ENCODE measurements around the gene CDH23. TPM values are rescaled to one million over a fixed set of nuclear protein-coding genes. Genes with fewer than 3 reads are reported as not detected.

The CDH23 gene
- total RNA-seq, 2 experiments from 2014 or later: 1.6 TPM

DNA sequence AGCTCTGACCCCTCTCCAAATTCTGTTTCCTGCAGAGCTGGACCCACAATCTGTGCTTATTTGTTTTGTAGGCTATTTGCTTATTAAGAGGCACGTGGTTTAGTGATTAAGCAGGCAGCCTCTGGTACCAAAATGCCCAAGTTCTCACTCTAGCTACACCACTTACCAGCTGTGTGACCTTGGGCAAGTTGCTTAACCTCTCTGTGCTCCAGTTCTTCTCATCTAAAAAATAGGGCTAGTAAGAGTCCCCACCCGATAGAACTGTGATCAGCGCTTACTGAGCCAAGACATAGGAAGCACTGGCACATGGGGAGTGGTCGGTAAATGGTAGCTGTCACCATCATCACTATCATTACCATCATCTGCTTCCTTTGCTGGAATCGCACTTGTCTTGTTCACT is 302.0 kb downstream of the CDH23 start:
- Mint-ChIP-seq H3K4me3 (no peak overlapping the region), H3K36me3 (ENCODE audit: low read depth) (no peaks in the 10 kb centered on the region), H3K9me3 (no peaks in the 10 kb centered on the region), H3K27ac (no peak overlapping the region), H3K27me3 (ENCODE audit: low read depth) (no peaks in the 10 kb centered on the region), H3K4me1 (ENCODE audit: low read depth) (peaks cover 33% of the 10 kb centered on the region)
- CTCF ChIA-PET: interaction anchor here (0.8 to 9.6 kb wide), 14 partner anchors 8 to 385 kb away, joined by 3 to 138 read pairs (median 3); partner anchors contain the start of gene VSIR
- DNase-seq: no peak
- intact Hi-C loops (cut with micrococcal nuclease): no loop called here

DNA sequence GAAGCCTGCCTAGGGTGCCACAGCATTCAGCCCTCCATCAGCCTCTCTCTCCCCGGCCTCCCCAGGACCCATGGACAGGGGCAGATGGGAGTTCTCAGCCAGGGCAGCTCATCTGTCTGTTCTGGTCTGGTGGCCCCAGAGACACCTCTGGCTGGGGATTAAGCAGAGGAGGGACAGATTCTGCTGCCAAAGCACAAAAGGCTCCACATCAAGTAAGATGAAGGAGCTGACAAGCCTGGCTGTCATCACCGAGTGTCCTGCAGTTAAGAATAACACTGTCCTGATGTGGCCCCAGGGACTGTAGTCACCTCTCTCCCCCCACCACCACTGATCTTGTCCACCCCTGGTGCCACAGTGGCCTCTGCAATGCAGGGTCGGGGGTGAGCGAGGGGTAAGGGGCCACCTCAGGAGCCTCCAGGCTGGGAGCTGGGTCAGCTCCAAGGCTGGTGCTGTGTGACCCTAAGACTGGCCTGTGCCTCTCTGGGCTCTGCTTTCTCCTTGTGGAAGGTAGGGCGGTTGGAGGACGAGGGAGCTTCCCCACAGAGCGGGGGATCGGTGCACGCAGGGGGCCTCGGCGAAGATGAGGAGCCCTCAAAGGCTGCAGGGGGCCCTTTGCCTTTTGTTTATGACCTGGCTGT is 304.1 kb downstream of the CDH23 start:
- no peak overlapping the region for H3K27ac Mint-ChIP-seq
- H3K4me1 Mint-ChIP-seq (ENCODE audit: low read depth): peaks cover 14% of the 10 kb centered on the region
- intact Hi-C loops (cut with micrococcal nuclease): no loop called here
- H3K9me3 Mint-ChIP-seq: no peaks in the 10 kb centered on the region
- H3K4me3 Mint-ChIP-seq: no peak overlapping the region
- no peaks in the 10 kb centered on the region for H3K36me3 Mint-ChIP-seq (ENCODE audit: low read depth)
- CTCF ChIA-PET: interaction anchor here (1.5 kb wide), 1 partner anchor 9 kb away, joined by 3 read pairs; no protein-coding TSS in a partner anchor
- no peak for DNase-seq
- H3K27me3 Mint-ChIP-seq (ENCODE audit: low read depth): no peaks in the 10 kb centered on the region

- DNase-seq: no peak
- CTCF ChIA-PET: interaction anchor here (1.5 kb wide), 1 partner anchor 10 kb away, joined by 3 read pairs; no protein-coding TSS in a partner anchor
- no peak overlapping the region for H3K4me3 Mint-ChIP-seq
- no peaks in the 10 kb centered on the region for H3K9me3 Mint-ChIP-seq
- H3K27ac Mint-ChIP-seq: no peak overlapping the region
- no peaks in the 10 kb centered on the region for H3K36me3 Mint-ChIP-seq (ENCODE audit: low read depth)
- intact Hi-C loops (cut with micrococcal nuclease): no loop called here
- H3K4me1 Mint-ChIP-seq (ENCODE audit: low read depth): peaks cover 13% of the 10 kb centered on the region
- H3K27me3 Mint-ChIP-seq (ENCODE audit: low read depth): no peaks in the 10 kb centered on the region
These were observed 304.9 kb downstream of the CDH23 start for GRCh38 chr10:71701496-71702132.

- Mint-ChIP-seq H3K36me3 (ENCODE audit: low read depth) (no peaks in the 10 kb centered on the region), H3K27me3 (ENCODE audit: low read depth) (no peaks in the 10 kb centered on the region), H3K4me1 (ENCODE audit: low read depth) (peaks cover 13% of the 10 kb centered on the region), H3K27ac (no peak overlapping the region), H3K9me3 (no peaks in the 10 kb centered on the region), H3K4me3 (no peak overlapping the region)
- intact Hi-C loops (cut with micrococcal nuclease): no loop called here
- CTCF ChIA-PET: interaction anchor here (0.8 to 6.5 kb wide), 4 partner anchors 8 to 193 kb away, joined by 3 to 138 read pairs (median 3); no protein-coding TSS in a partner anchor
- DNase-seq: no peak
These were observed 306.9 kb downstream of the CDH23 start for GRCh38 chr10:71703577-71703976.

GRCh38 chr10:71704816-71705215 is 308.1 kb downstream of the CDH23 start:
- Mint-ChIP-seq H3K4me3 (no peak overlapping the region), H3K4me1 (ENCODE audit: low read depth) (peaks cover 15% of the 10 kb centered on the region), H3K27ac (no peak overlapping the region), H3K36me3 (ENCODE audit: low read depth) (no peaks in the 10 kb centered on the region), H3K27me3 (ENCODE audit: low read depth) (no peaks in the 10 kb centered on the region), H3K9me3 (no peaks in the 10 kb centered on the region)
- DNase-seq: no peak
- intact Hi-C loops (cut with micrococcal nuclease): loop anchor here (5.0 kb wide), 1 partner anchor 98 kb away; no protein-coding TSS in a partner anchor
- CTCF ChIA-PET: interaction anchor here (0.8 to 6.5 kb wide), 5 partner anchors 9 to 107 kb away, joined by 3 to 138 read pairs (median 4); no protein-coding TSS in a partner anchor

DNA sequence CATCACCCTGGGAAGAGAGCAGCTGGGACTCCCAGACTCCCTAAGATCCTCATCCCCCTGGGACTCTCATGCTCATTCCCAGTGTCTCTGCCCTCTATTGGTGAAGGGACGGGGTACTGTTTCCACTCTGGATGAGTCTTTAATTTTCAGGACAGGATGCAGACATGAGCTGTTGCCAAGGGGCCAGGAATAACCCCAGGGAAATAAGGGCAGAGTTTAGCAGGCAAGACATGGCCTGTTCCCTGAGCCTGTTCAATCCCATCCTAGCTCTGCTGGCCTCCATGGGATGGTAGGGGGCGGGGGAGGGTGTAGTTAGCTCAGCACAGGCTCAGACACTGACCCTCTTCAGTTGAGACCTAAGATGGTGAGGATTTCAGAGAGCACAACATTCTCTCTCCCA is 308.9 kb downstream of the CDH23 start:
- CTCF ChIA-PET: interaction anchor here (0.5 to 6.5 kb wide), 10 partner anchors 9 to 442 kb away, joined by 3 to 138 read pairs (median 4); partner anchors contain the start of gene VSIR
- Mint-ChIP-seq H3K27ac (no peak overlapping the region), H3K4me1 (ENCODE audit: low read depth) (peaks cover 15% of the 10 kb centered on the region), H3K4me3 (no peak overlapping the region), H3K36me3 (ENCODE audit: low read depth) (no peaks in the 10 kb centered on the region), H3K9me3 (no peaks in the 10 kb centered on the region), H3K27me3 (ENCODE audit: low read depth) (no peaks in the 10 kb centered on the region)
- intact Hi-C loops (cut with micrococcal nuclease): loop anchor here (5.0 kb wide), 1 partner anchor 98 kb away; no protein-coding TSS in a partner anchor
- no peak for DNase-seq

DNA sequence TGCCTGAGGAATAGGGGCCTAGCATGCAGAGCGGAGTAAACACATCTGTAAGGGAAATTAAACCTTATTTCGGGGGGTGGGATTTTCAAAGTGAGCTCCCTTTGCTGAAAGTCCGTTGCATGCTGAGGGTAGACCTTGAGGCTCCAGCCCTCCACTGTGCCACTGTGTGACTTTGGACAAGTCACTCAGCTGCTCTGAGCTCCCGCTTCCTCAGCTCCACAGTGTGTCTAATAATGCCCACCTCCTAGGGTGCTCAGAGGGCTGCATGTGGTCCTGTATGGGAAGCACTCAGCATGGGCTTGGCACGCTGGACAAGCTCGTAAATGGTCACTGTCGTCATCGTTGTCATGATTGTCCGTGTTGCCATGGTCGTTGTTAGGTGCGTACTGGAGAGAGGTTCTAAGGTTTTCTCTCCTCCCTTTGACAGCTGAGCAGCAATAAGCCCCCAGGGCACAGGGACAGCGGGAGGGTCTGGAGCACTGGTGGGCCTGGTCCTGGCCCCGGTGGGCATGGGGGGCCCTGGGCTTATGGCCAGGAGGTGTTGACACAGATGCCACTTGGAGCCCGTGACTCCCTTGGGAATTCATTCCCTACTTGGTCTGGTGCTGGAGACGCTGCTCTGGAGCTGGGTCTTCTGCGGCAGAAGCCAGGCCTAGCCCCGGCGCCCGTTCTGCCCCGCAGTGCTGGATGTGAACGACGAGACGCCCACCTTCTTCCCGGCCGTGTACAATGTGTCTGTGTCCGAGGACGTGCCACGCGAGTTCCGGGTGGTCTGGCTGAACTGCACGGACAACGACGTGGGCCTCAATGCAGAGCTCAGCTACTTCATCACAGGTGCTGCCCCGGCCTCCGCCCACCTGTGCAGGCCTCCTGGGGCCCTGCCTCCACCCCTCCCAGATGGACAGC is 309.7 kb downstream of the CDH23 start:
- no peak overlapping the region for H3K27ac Mint-ChIP-seq

GRCh38 chr10:71707240-71707789 is 310.6 kb downstream of the CDH23 start:
- Mint-ChIP-seq H3K4me3 (no peak overlapping the region), H3K4me1 (ENCODE audit: low read depth) (peaks cover 26% of the 10 kb centered on the region), H3K27me3 (ENCODE audit: low read depth) (no peaks in the 10 kb centered on the region), H3K27ac (no peak overlapping the region), H3K9me3 (no peaks in the 10 kb centered on the region), H3K36me3 (ENCODE audit: low read depth) (no peaks in the 10 kb centered on the region)
- intact Hi-C loops (cut with micrococcal nuclease): loop anchor here (5.0 kb wide), 1 partner anchor 100 kb away; no protein-coding TSS in a partner anchor
- CTCF ChIA-PET: interaction anchor here (0.7 to 6.5 kb wide), 25 partner anchors 11 to 394 kb away, joined by 3 to 138 read pairs (median 5); partner anchors contain the start of genes C10orf105, CDH23, SLC29A3 and VSIR
- no peak for DNase-seq

More for the DNA sequence above, 309.7 kb downstream of the CDH23 start:
- no peaks in the 10 kb centered on the region for H3K36me3 Mint-ChIP-seq (ENCODE audit: low read depth)
- H3K9me3 Mint-ChIP-seq: no peaks in the 10 kb centered on the region
- no peak for DNase-seq
- no peak overlapping the region for H3K4me3 Mint-ChIP-seq
- H3K27me3 Mint-ChIP-seq (ENCODE audit: low read depth): no peaks in the 10 kb centered on the region
- intact Hi-C loops (cut with micrococcal nuclease): loop anchor here (5.0 kb wide), 1 partner anchor 99 kb away; no protein-coding TSS in a partner anchor
- CTCF ChIA-PET: interaction anchor here (0.5 to 6.5 kb wide), 15 partner anchors 11 to 443 kb away, joined by 3 to 138 read pairs (median 3); partner anchors contain the start of genes C10orf105 and VSIR
- H3K4me1 Mint-ChIP-seq (ENCODE audit: low read depth): peaks cover 19% of the 10 kb centered on the region

DNA sequence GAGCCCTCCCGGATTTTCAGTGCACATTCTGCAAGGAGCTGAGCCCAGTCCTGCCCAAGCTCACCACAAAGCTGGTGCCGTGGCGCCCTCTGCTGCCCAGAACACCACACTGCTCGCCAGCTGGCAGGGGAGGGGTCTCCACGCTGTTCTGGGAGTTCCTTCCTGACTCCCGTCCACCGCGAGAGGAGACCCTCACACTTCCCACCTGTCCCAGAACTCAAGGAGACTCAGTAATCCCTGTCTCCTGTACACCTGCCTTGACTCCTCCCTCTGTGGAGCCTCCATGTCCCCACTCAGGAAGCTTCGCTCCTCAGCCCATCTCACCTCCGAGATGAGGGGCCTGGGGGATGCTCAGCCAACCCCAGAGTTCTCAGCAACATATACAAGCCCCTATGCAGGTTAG is 311.6 kb downstream of the CDH23 start:
- Mint-ChIP-seq H3K27me3 (ENCODE audit: low read depth) (no peaks in the 10 kb centered on the region), H3K4me1 (ENCODE audit: low read depth) (peaks cover 36% of the 10 kb centered on the region), H3K4me3 (no peak overlapping the region), H3K27ac (no peak overlapping the region), H3K9me3 (no peaks in the 10 kb centered on the region), H3K36me3 (ENCODE audit: low read depth) (no peaks in the 10 kb centered on the region)
- CTCF ChIA-PET: interaction anchor here (0.6 to 6.5 kb wide), 41 partner anchors 10 to 393 kb away, joined by 3 to 138 read pairs (median 4); partner anchors contain the start of genes C10orf105, CDH23, SLC29A3 and VSIR
- peak; percentile 81 for DNase-seq
- intact Hi-C loops (cut with micrococcal nuclease): loop anchor here (1.0 to 5.0 kb wide), 7 partner anchors 101 to 389 kb away; partner anchors contain the start of genes CDH23 and SLC29A3

DNA sequence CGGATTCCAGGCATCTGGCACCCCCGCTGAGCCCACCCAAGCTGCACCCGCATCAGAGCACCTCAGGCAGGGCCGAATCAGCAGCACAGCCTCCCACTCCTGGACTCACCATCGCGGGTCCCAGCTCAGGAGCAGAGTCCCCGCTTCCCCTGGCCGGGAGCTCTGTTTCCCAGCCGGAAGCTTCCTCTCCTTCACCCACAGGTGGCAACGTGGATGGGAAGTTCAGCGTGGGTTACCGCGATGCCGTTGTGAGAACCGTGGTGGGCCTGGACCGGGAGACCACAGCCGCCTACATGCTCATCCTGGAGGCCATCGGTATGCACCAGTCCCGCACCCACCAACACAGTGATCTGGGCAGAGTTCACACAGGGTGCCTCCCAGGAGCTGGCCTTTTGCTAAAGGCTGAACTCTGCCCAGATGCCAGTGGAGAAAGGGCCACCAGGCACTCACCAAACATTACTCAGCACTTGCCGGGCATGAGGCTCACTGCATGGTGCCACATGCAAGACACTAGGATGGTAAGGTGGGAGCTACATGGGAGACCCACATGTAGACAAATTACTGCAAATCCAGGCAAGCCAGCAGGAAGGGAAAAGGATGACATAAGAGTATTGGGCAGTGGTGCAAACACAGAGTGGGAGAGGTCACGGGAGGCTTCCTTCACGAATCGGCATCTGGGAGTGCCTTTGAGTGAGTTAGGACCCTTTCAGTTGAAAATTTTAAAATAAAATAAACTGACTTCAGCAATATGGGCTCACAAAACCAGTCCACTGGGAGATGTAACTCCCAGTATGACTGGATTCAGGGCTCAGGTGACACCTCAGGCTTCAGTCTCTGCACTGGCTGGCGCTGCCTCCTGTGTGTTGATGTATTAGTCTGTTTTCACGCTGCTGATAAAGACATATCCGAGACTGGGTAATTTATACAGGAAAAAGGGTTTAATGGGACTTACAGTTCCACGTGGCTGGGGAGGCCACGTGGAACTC is 312.5 kb downstream of the CDH23 start:
- CTCF ChIA-PET: interaction anchor here (0.6 to 6.5 kb wide), 34 partner anchors 9 to 390 kb away, joined by 3 to 138 read pairs (median 4); partner anchors contain the start of genes C10orf105, SLC29A3 and VSIR
- no peak overlapping the region for H3K27ac Mint-ChIP-seq
- H3K27me3 Mint-ChIP-seq (ENCODE audit: low read depth): no peaks in the 10 kb centered on the region
- intact Hi-C loops (cut with micrococcal nuclease): loop anchor here (1.0 to 5.0 kb wide), 7 partner anchors 102 to 390 kb away; partner anchors contain the start of genes CDH23 and SLC29A3
- no peaks in the 10 kb centered on the region for H3K36me3 Mint-ChIP-seq (ENCODE audit: low read depth)
- no peaks in the 10 kb centered on the region for H3K9me3 Mint-ChIP-seq
- H3K4me3 Mint-ChIP-seq: no peak overlapping the region
- no peak for DNase-seq
- peaks cover 45% of the 10 kb centered on the region for H3K4me1 Mint-ChIP-seq (ENCODE audit: low read depth)
